HG02678 (cell line): ENCODE data around the gene TMEM127.

Experiments used
- ATAC-seq: cut with Tn5 transposase; IDR thresholded peaks from one replicate; pipeline ENCODE4 v1.9.1; 2021; ENCODE audit warnings: mild to moderate bottlenecking, moderate library complexity; ENCODE audit not compliant: unreplicated experiment

Gene TMEM127

GRCh38 chr2:96208143-96209010 lies 57.4 kb downstream of the TMEM127 start, which contains the start of gene STARD7:
STARD7 (minus strand) TSS chr2:96208827; CDS start chr2:96208434, 393 bp downstream.
- peak; percentile 85 for ATAC-seq

DNA sequence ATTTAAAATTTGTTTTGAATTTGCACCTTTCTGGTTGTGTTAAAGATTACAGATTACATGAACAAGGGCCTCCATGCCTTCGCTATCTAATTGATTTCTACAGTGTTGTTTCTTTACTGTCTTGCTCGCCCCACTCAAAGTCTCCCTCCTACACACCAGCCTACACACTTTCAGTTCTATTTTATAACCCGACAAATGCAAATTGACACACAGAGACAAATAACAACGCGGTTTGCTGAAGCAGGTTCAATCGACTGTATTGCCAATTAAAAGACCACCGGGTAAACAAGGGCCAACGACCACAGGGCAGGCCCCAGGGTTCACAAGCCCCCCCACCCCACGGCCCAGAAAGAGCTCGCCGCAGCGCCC lies 58.0 kb downstream of the TMEM127 start:
- no peak for ATAC-seq

GRCh38 chr2:96207073-96207773 lies 58.6 kb downstream of the TMEM127 start:
- ATAC-seq, result no peak

GRCh38 chr2:96205888-96206287 lies 59.9 kb downstream of the TMEM127 start:
- ATAC-seq, result no peak

DNA sequence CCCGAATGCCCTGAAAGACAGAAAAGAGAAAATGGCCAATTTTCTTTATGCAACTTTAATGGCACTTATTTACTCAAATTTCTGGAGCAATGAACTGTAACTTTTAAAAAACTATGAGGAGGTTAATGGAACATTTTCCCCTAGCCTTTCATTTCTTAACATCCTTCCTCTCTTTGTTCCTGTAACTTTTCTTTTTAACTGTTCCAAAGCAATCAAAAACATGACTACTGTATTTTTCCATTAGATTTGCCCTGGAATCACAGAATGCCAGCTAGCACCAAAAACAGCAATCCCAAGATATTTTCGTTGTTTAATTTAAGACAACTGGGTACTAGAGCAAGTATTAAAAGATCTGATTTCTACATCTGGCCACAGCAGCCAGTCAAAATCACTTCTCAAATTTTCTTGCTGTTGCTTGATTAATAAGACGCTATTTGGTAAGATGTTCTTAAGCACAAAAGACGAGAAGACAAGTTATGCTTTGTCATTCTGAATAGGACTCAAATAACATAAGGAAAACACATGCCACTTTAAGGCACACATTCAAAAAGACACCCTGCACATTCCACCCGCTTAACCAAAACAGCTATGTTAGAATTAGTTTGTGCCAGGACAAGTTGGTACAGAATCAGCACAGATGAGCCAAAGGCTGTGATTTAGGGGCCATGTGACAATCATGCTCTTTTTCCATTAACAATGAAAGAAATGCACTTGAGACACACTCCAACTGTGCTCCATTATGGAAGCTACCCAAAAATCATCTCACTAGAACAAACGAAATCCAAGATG lies 60.8 kb downstream of the TMEM127 start:
- no peak for ATAC-seq

DNA sequence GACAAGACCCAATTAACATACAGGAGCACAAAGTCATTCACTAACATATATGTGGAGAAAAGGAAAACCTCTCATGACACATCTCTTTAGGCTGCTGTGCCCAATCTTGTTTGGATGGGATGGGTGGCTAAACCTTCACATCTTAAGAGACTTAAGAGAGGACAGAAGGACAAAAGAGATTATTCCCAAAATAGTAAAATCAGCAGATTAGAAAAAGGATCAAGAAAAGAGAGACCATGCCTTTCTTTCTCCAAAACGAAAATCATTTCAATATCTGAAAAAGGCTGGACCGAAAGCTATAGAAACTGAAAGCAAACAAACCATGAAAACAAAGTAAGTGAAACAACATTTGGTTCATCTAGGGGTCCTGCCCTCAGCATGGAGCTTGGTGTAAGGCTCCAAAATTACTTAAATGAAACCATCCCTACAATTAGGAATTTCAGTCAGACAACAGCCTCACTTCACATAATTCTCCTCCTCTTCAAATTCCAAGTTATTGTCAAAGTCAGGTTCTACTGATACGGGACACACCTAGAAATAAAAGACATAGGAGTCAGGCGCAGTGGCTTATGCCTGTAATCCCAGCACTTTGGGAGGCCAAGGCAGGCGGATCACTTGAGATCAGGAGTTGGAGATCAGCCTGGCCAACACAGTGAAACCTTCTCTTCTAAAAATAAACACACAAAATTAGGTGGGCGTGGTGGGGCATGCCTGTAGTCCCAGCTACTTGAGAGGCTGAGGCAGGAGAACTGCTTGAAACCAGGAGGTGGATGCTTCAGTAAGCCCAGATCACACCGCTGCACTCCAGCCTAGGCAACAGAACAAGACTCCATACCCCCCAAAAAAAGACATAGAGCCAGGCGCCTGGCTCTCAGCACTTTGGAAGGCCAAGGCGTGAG lies 62.4 kb downstream of the TMEM127 start:
- no peak for ATAC-seq

GRCh38 chr2:96202152-96202854 lies 63.5 kb downstream of the TMEM127 start:
- no peak for ATAC-seq

DNA sequence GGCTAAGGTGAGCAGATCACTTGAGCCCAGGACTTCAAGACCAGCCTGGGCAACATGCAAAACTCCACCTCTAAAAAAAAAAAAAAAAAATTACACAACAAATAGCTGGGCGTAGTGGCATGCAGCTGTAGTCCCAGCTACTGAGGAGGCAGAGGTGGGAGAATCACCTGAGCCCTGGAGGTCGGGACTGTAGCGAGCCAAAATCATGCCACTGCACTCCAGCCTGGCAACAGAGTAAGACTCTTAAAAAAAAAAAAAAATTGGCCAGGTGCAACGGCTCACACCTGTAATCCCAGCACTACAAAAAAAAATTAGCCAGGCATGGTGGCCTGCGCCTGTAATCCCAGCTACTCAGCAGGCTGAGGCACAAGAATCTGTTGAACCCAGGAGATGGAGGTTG lies 64.5 kb downstream of the TMEM127 start:
- no peak for ATAC-seq

DNA sequence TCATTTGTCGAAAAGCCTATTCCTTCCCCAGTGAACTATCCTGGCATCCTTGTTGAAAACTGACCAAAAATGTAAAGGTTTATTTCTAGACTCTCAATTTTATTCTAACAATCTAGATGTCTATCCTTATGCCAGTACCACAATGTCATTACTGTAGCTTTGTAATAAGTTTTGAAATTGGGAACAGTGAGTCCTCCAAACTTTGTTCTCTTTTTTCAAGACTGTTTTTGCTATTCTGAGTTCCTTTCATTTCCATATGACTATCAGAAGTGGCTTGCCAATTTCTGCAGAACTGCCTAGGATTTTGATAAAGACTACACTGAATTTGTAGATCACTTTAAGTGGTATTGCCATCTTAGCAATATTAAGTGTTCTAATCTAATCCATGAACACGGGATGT lies 66.9 kb downstream of the TMEM127 start:
- no peak for ATAC-seq
